K562 (cell line): Measurements from ENCODE around the gene ERC2. TPM values are rescaled to one million over a fixed set of nuclear protein-coding genes. Genes with fewer than 3 reads are reported as not detected.

ENCODE experiments used
- ATAC-seq: fragments of 200-7000 bp; cut with Tn5 transposase; 3 replicates; pipeline ENCODE4 v1.9.1; 2020; ENCODE audit warnings: moderate library complexity
- BruUV-seq: library from RNA; stranded (reverse); fragments of 400-500 nt; replicated peaks from 2 replicates; lab custom pipeline; 2021; lab: Mats Ljungman, UMichigan
- CTCF ChIA-PET: fragments of 300-600 bp; formaldehyde crosslinking; extraction: SDS; loops from one replicate; lab custom pipeline; 2021; ENCODE audit warnings: low intra/inter-chr PET ratio; lab: Yijun Ruan, JAX
- POLR2A ChIA-PET: fragments of 300-600, 350-650 bp; sonication (Branson Sonifier 250); formaldehyde crosslinking; extraction: SDS; loops from one replicate; lab custom pipeline; 2021; ENCODE audit warnings: antibody characterized with exemption, inconsistent platforms; lab: Yijun Ruan, JAX
- DNase-seq, 4 experiments: peaks; one replicate each; pipeline versions ENCODE4 v3.0.0 to v3.0.0-alpha.2; 2011 to 2018; ENCODE audit warnings: low spot score in 3 of 4, mixed read lengths in 3 of 4; ENCODE audit errors: extremely low read depth in 1 of 4
- FAIRE-seq: peaks from 2 replicates; lab custom pipeline; 2011; peaks lifted over from hg19 to GRCh38; lab: Jason Lieb, UNC
- H2AFZ ChIP-seq: 2 replicates; pipeline ENCODE4 v1.6.0; 2011; ENCODE audit warnings: low read depth, low read length, control low read depth, inconsistent platforms
- H3K27ac ChIP-seq: fragments of 200-600 bp; 3 replicates; pipeline ENCODE4 v1.8.0; 2011; ENCODE audit warnings: low read depth, mild to moderate bottlenecking, control low read depth, inconsistent platforms, low read length, moderate library complexity, mixed read lengths; ENCODE audit errors: extremely low read depth
- H3K27me3 ChIP-seq, 2 experiments: fragments of 300-600 bp in 1 of 2; 2 replicates in 1 of 2; 3 replicates in 1 of 2; pipeline versions ENCODE4 v1.6.0 to v1.8.0; 2011; ENCODE audit warnings: inconsistent platforms in 2 of 2, low read length in 2 of 2, mild to moderate bottlenecking in 1 of 2, mixed read lengths in 1 of 2, moderate library complexity in 1 of 2; ENCODE audit not compliant: control insufficient read depth in 2 of 2, insufficient read depth in 2 of 2
- H3K36me3 ChIP-seq: fragments of 300-600 bp; 3 replicates; pipeline ENCODE4 v1.8.0; 2011; ENCODE audit warnings: mild to moderate bottlenecking, low read length, inconsistent platforms; ENCODE audit not compliant: control insufficient read depth, insufficient read depth
- H3K4me1 ChIP-seq, 2 experiments: fragments of 200-600 bp in 1 of 2; replicated peaks in 1 of 2; 2 replicates in 1 of 2; 3 replicates in 1 of 2; pipeline versions ENCODE4 v1.5.1 to v1.8.0; 2011; ENCODE audit warnings: inconsistent platforms in 2 of 2, low read length in 2 of 2, mild to moderate bottlenecking in 1 of 2, mixed read lengths in 1 of 2, moderate library complexity in 1 of 2; ENCODE audit not compliant: control insufficient read depth in 2 of 2, insufficient read depth in 2 of 2
- H3K4me2 ChIP-seq: 2 replicates; pipeline ENCODE4 v1.6.1; 2011; ENCODE audit warnings: low read length, control low read depth, inconsistent platforms, mixed read lengths; ENCODE audit not compliant: insufficient read depth
- H3K4me3 ChIP-seq: fragments of 200-600 bp; sonication (generic), shearing (Covaris generic); 2 replicates; pipeline ENCODE4 v1.5.1; 2016; ENCODE audit warnings: control low read depth, inconsistent platforms
- H3K79me2 ChIP-seq: fragments of 200-600 bp; 3 replicates; pipeline ENCODE4 v1.8.0; 2011; ENCODE audit warnings: low read length, inconsistent platforms; ENCODE audit not compliant: control insufficient read depth, insufficient read depth
- H3K9ac ChIP-seq, 2 experiments: 2 replicates each; pipeline versions ENCODE4 v1.6.0 to v1.6.1; 2011; ENCODE audit warnings: low read depth in 2 of 2, low read length in 2 of 2, control low read depth in 1 of 2, inconsistent platforms in 1 of 2, mild to moderate bottlenecking in 1 of 2, mixed read lengths in 1 of 2; ENCODE audit not compliant: insufficient read depth in 1 of 2
- H3K9me1 ChIP-seq: one replicate; pipeline ENCODE4 v1.6.0; 2011; ENCODE audit warnings: inconsistent platforms, mild to moderate bottlenecking, low read length, moderate library complexity; ENCODE audit not compliant: control insufficient read depth, insufficient read depth
- H3K9me3 ChIP-seq: replicated peaks from 2 replicates; pipeline ENCODE4 v1.5.1; 2011; ENCODE audit warnings: low read depth, low read length, inconsistent platforms; ENCODE audit not compliant: control insufficient read depth, insufficient read depth
- H4K20me1 ChIP-seq: replicated peaks from 2 replicates; pipeline ENCODE4 v1.6.1; 2011; ENCODE audit warnings: low read length, inconsistent platforms, mixed read lengths; ENCODE audit not compliant: control insufficient read depth, insufficient read depth
- BCL6 ChIP-seq: fragments of 250-450 bp; sonication (Bioruptor Pico); IDR thresholded peaks from 2 replicates; pipeline ENCODE4 v1.4.0; 2020
- E2F5 ChIP-seq: sonication (generic); formaldehyde crosslinking; IDR thresholded peaks from 2 replicates; pipeline ENCODE4 v1.8.0; 2022; ENCODE audit warnings: mild to moderate bottlenecking, missing genetic modification reagents
- ILF3 ChIP-seq: fragments of 450-650 bp; IDR thresholded peaks from 2 replicates; pipeline ENCODE4 v1.6.1; 2018; ENCODE audit warnings: antibody characterized with exemption, mild to moderate bottlenecking, moderate library complexity, borderline replicate concordance
- RFX5 ChIP-seq: IDR thresholded peaks from 2 replicates; pipeline ENCODE4 v1.6.1; 2011; ENCODE audit warnings: low read depth, mild to moderate bottlenecking, improper control_type of control experiment, low read length
- ZNF384 ChIP-seq: IDR thresholded peaks from 2 replicates; pipeline ENCODE4 v1.6.1; 2012; ENCODE audit warnings: low read depth, low read length, improper control_type of control experiment
- WGBS: fragments of 100-300 bp; shearing (Covaris generic); methylation state at CpG from one replicate; pipeline ENCODE4 v1.1.6; 2016; ENCODE audit warnings: low coverage, mixed read lengths; ENCODE audit not compliant: insufficient coverage; ENCODE audit errors: missing lambda C conversion rate; 5-methylcytosine and 5-hydroxymethylcytosine counted together
- in situ Hi-C: fragments of 300-500 bp; cut with MboI; formaldehyde crosslinking; loops from 4 replicates; pipeline ENCODE4 v1.15.0; 2018; ENCODE audit warnings: inconsistent platforms, mixed read lengths
- intact Hi-C: fragments of 100-400 bp; cut with micrococcal nuclease; formaldehyde crosslinking; loops from 2 replicates; pipeline ENCODE4 v1.14.2; 2022
- polyA plus RNA-seq, 8 experiments: library from polyadenylated mRNA; depleted of rRNA in 4 of 8; stranded (reverse) in 5 of 8; unstranded in 3 of 8; fragments of >200 nt; fragmentation: Nextera tagmentation in 2 of 8; fragmentation: Illumina TruSeq in 1 of 8; extraction: Ambion mirVana in 2 of 8; extraction: Trizol in 1 of 8; gene quantifications; 2 replicates each; pipeline versions ENCODE4 v1.2.1 to v1.2.3, GENCODE V29; 2011 to 2014; ENCODE audit warnings: inconsistent platforms in 1 of 8, missing spikeins in 1 of 8
- total RNA-seq, 7 experiments: library from RNA; depleted of rRNA in 6 of 7; stranded (reverse); fragments of >200 nt in 6 of 7; fragmentation: Illumina TruSeq in 2 of 7; extraction: Trizol in 2 of 7; gene quantifications; 2 replicates each; pipeline versions ENCODE4 v1.2.1 to v1.2.3, GENCODE V29; 2011 to 2021; ENCODE audit warnings: low replicate concordance in 1 of 7
- TF ChIP-seq, protein P1 (sequence below): sonication (generic); formaldehyde crosslinking; IDR thresholded peaks from 2 replicates; pipeline ENCODE4 v1.8.0; 2023; ENCODE audit warnings: mild to moderate bottlenecking, missing genetic modification reagents

Gene ERC2
- total and polyA plus RNA-seq, 9 of the 15 experiments (the other 6 are each of a cell fraction or from before 2014, with no cell fraction given), result 0.04 to 0.18 (median 0.07) TPM; not detected in 2

DNA sequence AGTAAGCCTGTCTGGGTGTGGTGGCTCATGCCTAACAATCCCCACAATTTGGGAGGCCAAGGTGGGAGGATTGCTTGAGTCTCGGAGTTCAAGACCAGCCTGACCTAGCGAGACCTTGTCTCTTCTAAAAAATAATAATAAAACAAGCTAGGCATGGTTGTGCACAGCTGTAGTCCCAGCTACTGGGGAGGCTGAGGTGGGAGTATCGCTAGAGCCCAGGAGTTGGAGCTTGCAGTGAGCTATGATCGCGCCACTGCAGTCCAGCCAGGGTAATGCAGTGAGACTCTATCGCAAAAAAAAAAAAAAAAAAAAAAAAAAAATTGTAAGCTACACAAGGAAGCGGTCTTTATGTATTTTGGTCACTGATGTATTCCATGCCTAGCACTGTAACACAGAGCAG is 738.7 kb downstream of the ERC2 start:
- no peak overlapping the region for H3K4me2 ChIP-seq
- no peak for FAIRE-seq
- 13% methylated on average over 1 of the region's 7 CpGs for WGBS

DNA sequence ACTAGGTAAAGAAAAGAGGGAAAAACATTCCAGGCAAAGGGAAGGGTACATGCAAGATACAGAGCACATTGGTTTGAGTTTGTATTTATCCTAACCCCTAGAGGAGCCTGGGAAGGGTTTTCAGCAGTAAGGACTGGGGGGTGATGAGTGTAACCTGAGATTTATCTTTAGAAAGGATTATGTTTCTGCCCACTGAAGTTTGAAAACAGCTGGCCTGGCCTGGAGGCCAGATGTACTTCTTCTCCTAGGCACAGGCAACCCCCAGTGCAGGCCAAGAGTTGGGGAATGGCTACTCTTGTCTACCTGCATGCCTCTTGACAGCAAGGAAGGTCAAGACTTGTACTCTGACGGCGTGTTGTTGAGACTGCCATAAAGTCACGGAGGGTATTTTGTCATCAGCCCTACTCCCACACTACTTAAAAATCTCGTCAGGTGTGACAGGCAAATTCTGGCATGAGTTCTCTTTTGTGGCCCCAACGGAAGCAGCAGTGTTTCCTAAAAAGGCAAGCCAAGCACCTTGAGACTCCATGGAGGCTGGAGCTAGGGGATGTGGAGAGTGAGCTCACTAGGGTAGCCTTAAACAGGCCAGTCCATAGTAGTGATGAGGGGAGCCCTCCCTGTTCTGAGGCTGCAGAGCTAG is 739.7 kb downstream of the ERC2 start:
- no peaks in the 10 kb centered on the region for H3K36me3 ChIP-seq
- 0% methylated on average over 4 of the region's 5 CpGs for WGBS
- ATAC-seq, result no peak
- TF ChIP-seq, protein P1, sequence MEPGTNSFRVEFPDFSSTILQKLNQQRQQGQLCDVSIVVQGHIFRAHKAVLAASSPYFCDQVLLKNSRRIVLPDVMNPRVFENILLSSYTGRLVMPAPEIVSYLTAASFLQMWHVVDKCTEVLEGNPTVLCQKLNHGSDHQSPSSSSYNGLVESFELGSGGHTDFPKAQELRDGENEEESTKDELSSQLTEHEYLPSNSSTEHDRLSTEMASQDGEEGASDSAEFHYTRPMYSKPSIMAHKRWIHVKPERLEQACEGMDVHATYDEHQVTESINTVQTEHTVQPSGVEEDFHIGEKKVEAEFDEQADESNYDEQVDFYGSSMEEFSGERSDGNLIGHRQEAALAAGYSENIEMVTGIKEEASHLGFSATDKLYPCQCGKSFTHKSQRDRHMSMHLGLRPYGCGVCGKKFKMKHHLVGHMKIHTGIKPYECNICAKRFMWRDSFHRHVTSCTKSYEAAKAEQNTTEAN (CRISPR knock-in tag), result no peak
- TF ChIP-seq E2F5 (no peak), RFX5 (no peak), BCL6 (CRISPR knock-in tag) (no peak)
- TF ChIP-seq, all 486 proteins: peak for 0
- Histone ChIP-seq H3K4me1 (no peaks in the 10 kb centered on the region), H3K27ac (no peak overlapping the region), H3K27me3 (no peaks in the 10 kb centered on the region), H3K9me1 (no peaks in the 10 kb centered on the region), H3K4me2 (no peak overlapping the region), H3K9me3 (no peaks in the 10 kb centered on the region), H3K9ac (no peak overlapping the region), H3K79me2 (no peaks in the 10 kb centered on the region), H2AFZ (no peak overlapping the region), H3K4me3 (no peak overlapping the region), H4K20me1 (no peaks in the 10 kb centered on the region)
- intact Hi-C loops (no loop called here), in situ Hi-C loops (no loop called here)
- no peak for FAIRE-seq
- ChIA-PET CTCF (no interaction called here), POLR2A (no interaction called here)
- no peak for DNase-seq
- BruUV-seq, result no TSS peak

More for the DNA sequence above, 738.7 kb downstream of the ERC2 start:
- Histone ChIP-seq H3K9me1 (no peaks in the 10 kb centered on the region), H3K9me3 (no peaks in the 10 kb centered on the region), H3K27me3 (no peaks in the 10 kb centered on the region), H4K20me1 (no peaks in the 10 kb centered on the region), H3K4me3 (no peak overlapping the region), H3K4me1 (no peaks in the 10 kb centered on the region), H2AFZ (no peak overlapping the region), H3K36me3 (no peaks in the 10 kb centered on the region), H3K27ac (no peak overlapping the region), H3K9ac (no peak overlapping the region), H3K79me2 (no peaks in the 10 kb centered on the region)
- TF ChIP-seq ZNF384 (peak; percentile 26; the same call in 1 of the 2 replicates), ILF3 (no peak)
- ChIA-PET CTCF (no interaction called here), POLR2A (no interaction called here)
- in situ Hi-C loops (no loop called here), intact Hi-C loops (no loop called here)
- DNase-seq (no peak), ATAC-seq (no peak)
- no TSS peak for BruUV-seq
